AG04449 (cell line): Measurements from ENCODE around the gene FPR2.

Experiments used
- CTCF ChIA-PET: fragments of 350-600 bp; formaldehyde crosslinking; extraction: SDS; loops from one replicate; lab custom pipeline; 2021; ENCODE audit warnings: antibody characterized with exemption; lab: Yijun Ruan, JAX
- POLR2A ChIA-PET: fragments of 400-600, 350-600 bp; formaldehyde crosslinking; extraction: SDS; loops from one replicate; lab custom pipeline; 2020; ENCODE audit warnings: antibody characterized with exemption, inconsistent platforms; lab: Yijun Ruan, JAX
- DNase-seq: peaks from one replicate; pipeline ENCODE4 v3.0.0-alpha.2; 2010; ENCODE audit warnings: low read depth, low spot score
- H3K4me3 ChIP-seq: 2 replicates; pipeline ENCODE4 v1.5.1; 2011; ENCODE audit warnings: low read depth, mild to moderate bottlenecking, control low read depth, low read length
- TF ChIP-seq, protein P1 (sequence below): IDR thresholded peaks from one replicate; pipeline ENCODE4 v1.5.1; 2011; ENCODE audit warnings: mild to moderate bottlenecking, moderate library complexity, low read length, control low read depth, inconsistent platforms; ENCODE audit not compliant: insufficient read depth; ENCODE audit errors: missing control alignments

The FPR2 gene

GRCh38 chr19:51726049-51726448, 34.9 kb upstream of the FPR2 start:
- H3K4me3 ChIP-seq = no peak overlapping the region
- TF ChIP-seq, protein P1, sequence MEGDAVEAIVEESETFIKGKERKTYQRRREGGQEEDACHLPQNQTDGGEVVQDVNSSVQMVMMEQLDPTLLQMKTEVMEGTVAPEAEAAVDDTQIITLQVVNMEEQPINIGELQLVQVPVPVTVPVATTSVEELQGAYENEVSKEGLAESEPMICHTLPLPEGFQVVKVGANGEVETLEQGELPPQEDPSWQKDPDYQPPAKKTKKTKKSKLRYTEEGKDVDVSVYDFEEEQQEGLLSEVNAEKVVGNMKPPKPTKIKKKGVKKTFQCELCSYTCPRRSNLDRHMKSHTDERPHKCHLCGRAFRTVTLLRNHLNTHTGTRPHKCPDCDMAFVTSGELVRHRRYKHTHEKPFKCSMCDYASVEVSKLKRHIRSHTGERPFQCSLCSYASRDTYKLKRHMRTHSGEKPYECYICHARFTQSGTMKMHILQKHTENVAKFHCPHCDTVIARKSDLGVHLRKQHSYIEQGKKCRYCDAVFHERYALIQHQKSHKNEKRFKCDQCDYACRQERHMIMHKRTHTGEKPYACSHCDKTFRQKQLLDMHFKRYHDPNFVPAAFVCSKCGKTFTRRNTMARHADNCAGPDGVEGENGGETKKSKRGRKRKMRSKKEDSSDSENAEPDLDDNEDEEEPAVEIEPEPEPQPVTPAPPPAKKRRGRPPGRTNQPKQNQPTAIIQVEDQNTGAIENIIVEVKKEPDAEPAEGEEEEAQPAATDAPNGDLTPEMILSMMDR = no peak
- POLR2A ChIA-PET = no interaction called here
- DNase-seq = no peak
- CTCF ChIA-PET = no interaction called here

GRCh38 chr19:51727349-51727880, 33.6 kb upstream of the FPR2 start:
- no peak overlapping the region for H3K4me3 ChIP-seq
- ChIA-PET CTCF (interaction anchor here (2.1 kb wide), 1 partner anchor 50 kb away, joined by 8 read pairs; no protein-coding TSS in a partner anchor), POLR2A (no interaction called here)
- TF ChIP-seq, protein P1 = no peak
- DNase-seq = no peak

GRCh38 chr19:51729781-51730180, 31.2 kb upstream of the FPR2 start:
- H3K4me3 ChIP-seq = no peak overlapping the region
- no peak for DNase-seq
- CTCF ChIA-PET = no interaction called here
- TF ChIP-seq, protein P1 = no peak
- POLR2A ChIA-PET = no interaction called here

DNA sequence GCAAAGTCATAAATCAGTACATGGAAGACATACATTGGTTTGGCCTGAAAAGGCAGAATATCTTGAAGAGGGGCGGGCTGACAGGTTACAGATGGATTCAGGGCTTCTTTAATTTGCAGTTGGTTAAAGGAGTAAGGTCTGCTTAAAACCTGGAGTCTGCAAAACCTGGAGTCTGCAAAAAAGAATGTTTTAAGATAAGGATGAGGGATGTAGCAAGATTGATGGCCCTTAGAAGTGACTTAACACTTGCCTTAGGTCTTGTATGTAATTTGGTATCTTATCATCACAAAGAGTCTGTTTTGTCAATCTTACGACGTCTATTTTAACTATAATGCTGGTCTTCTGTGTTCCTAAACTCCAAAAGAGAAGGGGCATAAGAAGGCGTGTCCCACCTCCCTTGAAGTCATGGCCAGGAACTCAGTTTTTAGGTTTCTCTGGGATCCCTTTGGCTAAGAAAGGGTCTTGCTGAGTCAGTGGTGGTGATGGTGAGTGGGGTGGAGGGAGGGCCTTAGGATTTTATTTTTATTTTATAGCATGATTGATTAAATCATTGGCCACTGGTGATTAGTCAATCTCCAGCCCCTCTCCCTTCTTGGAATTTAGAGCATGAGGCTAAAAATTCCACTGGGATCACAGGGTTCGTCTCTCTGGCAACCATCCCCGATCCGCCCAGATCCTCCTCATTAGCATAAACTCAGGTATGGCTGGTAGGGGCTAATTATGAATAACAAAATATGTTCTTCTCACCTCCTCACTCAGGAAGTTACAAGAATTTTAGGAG, 27.0 kb upstream of the FPR2 start:
- no peak for DNase-seq
- H3K4me3 ChIP-seq = no peak overlapping the region
- POLR2A ChIA-PET = no interaction called here
- TF ChIP-seq, protein P1 = no peak
- CTCF ChIA-PET = no interaction called here

- ChIA-PET CTCF (interaction anchor here (1.3 kb wide), 1 partner anchor 79 kb away, joined by 3 read pairs; no protein-coding TSS in a partner anchor), POLR2A (no interaction called here)
- H3K4me3 ChIP-seq = no peak overlapping the region
- no peak for DNase-seq
- TF ChIP-seq, protein P1 = no peak
Observed at GRCh38 chr19:51735759-51736449, 25.1 kb upstream of the FPR2 start.

DNA sequence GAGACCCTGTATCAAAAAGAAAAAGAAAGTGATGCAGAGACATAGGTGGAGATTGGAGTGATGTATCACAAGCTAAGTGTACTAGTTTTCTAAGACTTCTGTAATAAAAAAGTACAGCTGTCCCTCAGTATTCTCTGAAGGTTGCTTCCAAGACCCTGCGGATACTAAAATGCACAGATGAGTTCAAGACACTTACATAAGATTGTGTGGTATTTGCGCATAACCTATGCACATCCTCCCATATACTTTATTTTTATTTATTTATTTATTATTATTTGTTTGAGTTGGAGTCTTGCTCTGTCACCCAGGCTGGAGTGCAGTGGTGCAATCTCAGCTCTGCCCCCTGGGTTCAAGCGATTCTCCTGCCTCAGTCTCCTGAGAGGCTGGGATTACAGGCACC, 23.6 kb upstream of the FPR2 start:
- POLR2A ChIA-PET = no interaction called here

More for the DNA sequence above, 23.6 kb upstream of the FPR2 start:
- no peak overlapping the region for H3K4me3 ChIP-seq
- DNase-seq = no peak
- TF ChIP-seq, protein P1 = no peak
- CTCF ChIA-PET = interaction anchor here (1.3 kb wide), 1 partner anchor 40 kb away, joined by 4 read pairs; no protein-coding TSS in a partner anchor
